Upper lobe of right lung (tissue), 1 donor: ENCODE data around the gene ITPR2. TPM values are rescaled to one million over a fixed set of nuclear protein-coding genes. Genes with fewer than 3 reads are reported as not detected.
A peak's percentile ranks its signal among the peaks of the same experiment; 100 is the strongest.
"Not testable (repeated sequence)": the region's sequence is repeated elsewhere in the genome, so short reads cannot be mapped to it uniquely, and the experiment has no call there.

Source experiments
- ATAC-seq: fragments of 200-7000 bp; cut with Tn5 transposase; one replicate; pipeline ENCODE4 v1.9.1; 2020; ENCODE audit warnings: mild to moderate bottlenecking, moderate library complexity
- DNase-seq: peaks from one replicate; pipeline ENCODE4 v3.0.0-alpha.2; 2020
- H3K27ac ChIP-seq: fragments of 200-600 bp; one replicate; pipeline ENCODE4 v1.8.0; 2022
- H3K27me3 ChIP-seq: fragments of 200-600 bp; one replicate; pipeline ENCODE4 v1.8.0; 2022; ENCODE audit warnings: mild to moderate bottlenecking
- H3K36me3 ChIP-seq: fragments of 200-600 bp; one replicate; pipeline ENCODE4 v1.8.0; 2022
- H3K4me1 ChIP-seq: fragments of 200-600 bp; one replicate; pipeline ENCODE4 v1.8.0; 2022
- H3K4me3 ChIP-seq: fragments of 200-600 bp; one replicate; pipeline ENCODE4 v1.8.0; 2022; ENCODE audit warnings: mild to moderate bottlenecking
- H3K9me3 ChIP-seq: fragments of 200-600 bp; one replicate; pipeline ENCODE4 v1.8.0; 2022
- intact Hi-C: fragments of 100-400 bp; cut with DNase I; formaldehyde crosslinking; loops from one replicate; pipeline ENCODE4 v1.11.0; 2022
- total RNA-seq: library from RNA; stranded (reverse); fragmentation: NEBNext Ultra II Directional; extraction: Animal tissue kit (Norgen Biotek cat#: 25700); gene quantifications from one replicate; pipeline ENCODE4 v1.2.1, GENCODE V29; 2021
- TF ChIP-seq, protein P1 (sequence below): fragments of 200-600 bp; IDR thresholded peaks from one replicate; pipeline ENCODE4 v1.8.0; 2022; ENCODE audit warnings: antibody characterized with exemption
- donor health status: DM: no; HTN: yes; CAD: no; lungs with severe emphysema.

Gene ITPR2
- total RNA-seq, 1 donor from 2014 or later = 50.8 TPM

DNA sequence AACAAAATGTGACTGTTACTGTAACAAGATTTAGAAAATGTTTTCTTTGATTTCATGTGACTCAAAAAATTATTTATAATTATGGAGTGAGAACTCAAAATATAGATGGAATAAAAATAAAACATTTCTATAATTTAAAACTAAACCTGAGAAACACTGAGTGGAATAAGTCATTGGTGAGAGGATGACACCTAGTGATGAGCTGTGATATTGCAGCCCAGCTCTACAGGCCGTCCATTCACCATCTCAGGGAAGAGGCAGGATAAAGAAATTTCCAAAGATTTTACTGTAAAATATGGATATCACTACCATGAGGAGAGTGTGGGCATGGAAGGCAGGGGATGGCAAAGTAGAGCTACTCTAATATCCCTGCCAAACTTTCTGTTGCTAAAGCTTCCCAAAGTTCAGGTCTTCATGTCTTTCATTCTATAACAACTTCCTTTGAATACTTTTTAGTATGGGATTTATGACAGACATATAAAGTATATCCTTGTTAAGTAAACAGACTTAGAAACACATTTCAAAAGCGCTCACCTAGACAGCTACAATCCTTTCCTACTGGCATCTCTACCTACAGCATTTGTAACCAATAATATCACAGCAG, 308.0 kb downstream of the ITPR2 start:
- Histone ChIP-seq H3K4me3 (no peak overlapping the region), H3K36me3 (no peaks in the 10 kb centered on the region), H3K9me3 (peaks cover 13% of the 10 kb centered on the region), H3K27me3 (no peaks in the 10 kb centered on the region), H3K27ac (no peak overlapping the region), H3K4me1 (peaks cover 8% of the 10 kb centered on the region)
- intact Hi-C loops = no loop called here
- no peak for DNase-seq
- ATAC-seq = peak; percentile 54
- TF ChIP-seq, protein P1, sequence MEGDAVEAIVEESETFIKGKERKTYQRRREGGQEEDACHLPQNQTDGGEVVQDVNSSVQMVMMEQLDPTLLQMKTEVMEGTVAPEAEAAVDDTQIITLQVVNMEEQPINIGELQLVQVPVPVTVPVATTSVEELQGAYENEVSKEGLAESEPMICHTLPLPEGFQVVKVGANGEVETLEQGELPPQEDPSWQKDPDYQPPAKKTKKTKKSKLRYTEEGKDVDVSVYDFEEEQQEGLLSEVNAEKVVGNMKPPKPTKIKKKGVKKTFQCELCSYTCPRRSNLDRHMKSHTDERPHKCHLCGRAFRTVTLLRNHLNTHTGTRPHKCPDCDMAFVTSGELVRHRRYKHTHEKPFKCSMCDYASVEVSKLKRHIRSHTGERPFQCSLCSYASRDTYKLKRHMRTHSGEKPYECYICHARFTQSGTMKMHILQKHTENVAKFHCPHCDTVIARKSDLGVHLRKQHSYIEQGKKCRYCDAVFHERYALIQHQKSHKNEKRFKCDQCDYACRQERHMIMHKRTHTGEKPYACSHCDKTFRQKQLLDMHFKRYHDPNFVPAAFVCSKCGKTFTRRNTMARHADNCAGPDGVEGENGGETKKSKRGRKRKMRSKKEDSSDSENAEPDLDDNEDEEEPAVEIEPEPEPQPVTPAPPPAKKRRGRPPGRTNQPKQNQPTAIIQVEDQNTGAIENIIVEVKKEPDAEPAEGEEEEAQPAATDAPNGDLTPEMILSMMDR = peak; percentile 63

DNA sequence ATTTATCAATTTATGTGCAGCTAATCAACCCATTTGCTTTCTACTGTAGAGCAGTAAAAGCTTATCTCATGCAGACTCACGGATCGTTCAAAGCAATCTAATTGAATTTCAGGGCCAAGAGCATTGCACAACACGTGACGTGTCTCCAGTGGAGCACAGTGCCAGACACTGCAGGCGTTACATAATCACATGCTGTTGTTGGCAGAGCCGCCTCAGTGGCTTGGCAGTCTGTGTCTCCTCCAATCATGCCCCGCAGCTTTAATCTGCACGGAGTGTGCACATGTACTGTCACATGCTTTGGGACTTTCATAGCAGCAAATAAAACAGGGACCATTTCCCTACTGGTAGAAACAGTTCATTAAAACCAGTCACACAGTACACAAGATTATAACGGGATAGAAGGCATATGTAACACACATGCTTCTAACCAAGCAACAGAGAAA, 309.3 kb downstream of the ITPR2 start:
- DNase-seq (peak; percentile 90), ATAC-seq (peak; percentile 99)
- TF ChIP-seq, protein P1 = no peak
- Histone ChIP-seq H3K4me1 (peaks cover 8% of the 10 kb centered on the region), H3K27me3 (no peaks in the 10 kb centered on the region), H3K27ac (peak overlapping the region; percentile 56), H3K4me3 (no peak overlapping the region), H3K9me3 (peaks cover 13% of the 10 kb centered on the region), H3K36me3 (no peaks in the 10 kb centered on the region)
- intact Hi-C loops = no loop called here

DNA sequence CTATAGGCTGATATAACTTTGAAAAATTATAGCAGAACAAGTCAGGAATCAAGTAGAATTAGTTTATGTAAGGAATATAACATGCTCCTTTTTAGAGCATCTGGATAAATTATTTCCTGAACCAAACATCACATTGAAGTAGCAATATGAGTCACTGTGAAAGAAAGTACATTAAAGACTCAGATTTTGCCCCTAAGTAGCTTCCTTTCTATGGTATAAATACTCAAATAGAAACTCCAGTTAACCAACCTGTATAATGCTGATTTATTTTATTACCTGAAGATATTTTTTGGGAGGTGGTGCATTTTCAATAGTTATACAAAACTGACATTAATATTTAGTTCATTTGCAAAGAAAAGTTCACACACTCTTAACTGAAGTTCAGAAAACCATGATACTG, 312.1 kb downstream of the ITPR2 start:
- intact Hi-C loops = no loop called here
- TF ChIP-seq, protein P1 = no peak
- no peak for DNase-seq

DNA sequence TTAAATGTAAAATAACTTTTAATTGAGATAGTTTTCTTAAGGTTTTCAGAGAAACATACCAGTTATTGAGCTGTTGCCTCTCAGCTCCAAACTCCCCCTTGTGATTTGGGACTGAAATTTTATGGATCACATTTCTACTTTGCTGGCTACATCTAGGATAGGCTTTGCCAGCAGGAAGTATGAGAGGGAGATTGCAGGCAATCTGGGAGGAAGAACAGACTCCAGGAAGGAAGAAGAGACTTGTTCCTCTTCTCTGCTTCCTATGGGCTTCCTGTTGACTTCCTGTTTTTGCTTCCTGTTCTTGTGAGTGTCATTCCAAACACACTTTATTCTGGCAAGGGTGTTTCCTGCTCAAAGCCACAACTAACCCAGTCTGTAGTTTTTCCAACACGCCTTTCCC, 312.9 kb downstream of the ITPR2 start:
- no peak for DNase-seq
- Histone ChIP-seq H3K4me1 (peaks cover 8% of the 10 kb centered on the region), H3K4me3 (no peak overlapping the region), H3K36me3 (no peaks in the 10 kb centered on the region), H3K27ac (no peak overlapping the region), H3K9me3 (peaks cover 4% of the 10 kb centered on the region), H3K27me3 (no peaks in the 10 kb centered on the region)
- TF ChIP-seq, protein P1 = no peak
- intact Hi-C loops = no loop called here
- no peak for ATAC-seq

More for the DNA sequence above, 312.1 kb downstream of the ITPR2 start:
- Histone ChIP-seq H3K27me3 (no peaks in the 10 kb centered on the region), H3K27ac (no peak overlapping the region), H3K9me3 (peaks cover 12% of the 10 kb centered on the region), H3K4me3 (no peak overlapping the region), H3K36me3 (no peaks in the 10 kb centered on the region), H3K4me1 (peaks cover 8% of the 10 kb centered on the region)
- no peak for ATAC-seq

DNA sequence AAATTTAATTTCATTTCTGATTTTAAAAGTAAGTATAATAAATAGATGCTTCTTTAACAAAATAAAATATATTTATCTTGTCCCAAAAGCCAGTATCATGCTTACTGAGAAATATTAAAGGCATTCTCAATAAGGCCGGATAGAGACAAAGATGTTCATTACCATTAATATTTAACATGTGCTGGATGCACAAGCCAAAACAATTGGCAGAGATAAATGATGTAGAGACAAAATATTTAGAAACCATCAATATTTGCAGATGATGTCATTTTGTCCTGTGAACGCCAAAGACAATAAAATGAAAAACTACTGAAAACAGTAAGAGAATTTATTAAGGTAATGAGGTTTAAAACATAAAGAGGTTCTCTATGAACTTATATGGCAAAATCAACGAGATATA, 313.5 kb downstream of the ITPR2 start:
- ATAC-seq (no peak), DNase-seq (no peak)
- Histone ChIP-seq H3K27ac (no peak overlapping the region), H3K4me1 (peaks cover 8% of the 10 kb centered on the region), H3K36me3 (no peaks in the 10 kb centered on the region), H3K9me3 (no peaks in the 10 kb centered on the region), H3K27me3 (no peaks in the 10 kb centered on the region), H3K4me3 (no peak overlapping the region)
- TF ChIP-seq, protein P1 = no peak
- intact Hi-C loops = no loop called here

DNA sequence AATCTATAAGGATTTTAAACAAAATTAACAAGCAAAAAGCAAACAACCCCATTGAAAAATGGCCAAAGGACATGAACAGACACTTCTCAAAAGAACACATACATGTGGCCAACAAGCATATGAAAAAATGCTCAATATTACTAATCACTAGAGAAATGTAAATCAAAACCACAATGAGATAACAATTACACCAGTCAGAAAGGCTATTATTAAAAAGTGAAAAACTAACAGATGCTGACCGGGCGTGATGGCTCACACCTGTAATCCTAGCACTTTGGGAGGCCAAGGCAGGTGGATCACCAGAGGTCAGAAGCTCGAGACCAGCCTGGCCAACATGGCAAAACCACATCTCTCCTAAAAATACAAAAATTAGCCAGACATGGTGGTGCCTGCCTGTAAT, 315.7 kb downstream of the ITPR2 start:
- H3K4me1 ChIP-seq, intact Hi-C loops, H3K4me3 ChIP-seq, H3K27me3 ChIP-seq, H3K36me3 ChIP-seq, DNase-seq, H3K9me3 ChIP-seq, H3K27ac ChIP-seq, ATAC-seq: not testable (repeated sequence)
